CD4-positive, alpha-beta T cell (primary cell): ENCODE data around the gene ADGRV1. TPM values are rescaled to one million over a fixed set of nuclear protein-coding genes. Genes with fewer than 3 reads are reported as not detected.
"Not testable (repeated sequence)": the region's sequence is repeated elsewhere in the genome, so short reads cannot be mapped to it uniquely, and the experiment has no call there.

Experiments
- ATAC-seq: fragments of 200-7000 bp; cut with Tn5 transposase; one replicate; pipeline ENCODE4 v1.10.0; 2022; ENCODE audit warnings: mild to moderate bottlenecking; ENCODE audit not compliant: poor library complexity
- CTCF ChIA-PET: fragments of 350-600 bp; sonication (Branson Sonifier 250); formaldehyde crosslinking; loops from one replicate; lab custom pipeline; 2021; ENCODE audit warnings: antibody characterized with exemption, inconsistent platforms; lab: Charles Lee
- POLR2A ChIA-PET: fragments of 350-600 bp; sonication (Branson Sonifier 250); formaldehyde crosslinking; loops from one replicate; lab custom pipeline; 2021; ENCODE audit warnings: antibody characterized with exemption, inconsistent platforms; lab: Charles Lee
- DNase-seq, 14 experiments: peaks; one replicate each; pipeline ENCODE4 v3.0.0-alpha.2; 2013 to 2020; ENCODE audit warnings: mixed read lengths in 2 of 14
- H3K27ac ChIP-seq, 2 donors: one replicate each; pipeline versions ENCODE4 v1.5.1 to v1.7.0; 2013; ENCODE audit warnings: low read length in 2 of 2, low read depth in 1 of 2, mild to moderate bottlenecking in 1 of 2
- H3K27me3 ChIP-seq, 2 experiments: 1 replicate in 1 of 2; 2 replicates in 1 of 2; pipeline versions ENCODE4 v1.6.1 to v1.7.0; 2013; ENCODE audit warnings: low read length in 2 of 2, control low read depth in 1 of 2, mild to moderate bottlenecking in 1 of 2, moderate library complexity in 1 of 2; ENCODE audit not compliant: insufficient read depth in 2 of 2, control insufficient read depth in 1 of 2
- H3K36me3 ChIP-seq: one replicate; pipeline ENCODE4 v1.6.1; 2013; ENCODE audit warnings: low read length, control low read depth; ENCODE audit not compliant: insufficient read depth
- H3K4me1 ChIP-seq: one replicate; pipeline ENCODE4 v1.6.1; 2013; ENCODE audit warnings: low read length, control low read depth; ENCODE audit not compliant: insufficient read depth
- H3K4me3 ChIP-seq: one replicate; pipeline ENCODE4 v1.5.1; 2013; ENCODE audit warnings: mild to moderate bottlenecking, low read length, moderate library complexity
- H3K9me3 ChIP-seq, 2 experiments: 1 replicate in 1 of 2; 2 replicates in 1 of 2; pipeline versions ENCODE4 v1.6.1 to v1.7.0; 2013; ENCODE audit warnings: low read length in 2 of 2, mild to moderate bottlenecking in 2 of 2, control low read depth in 1 of 2, moderate library complexity in 1 of 2; ENCODE audit not compliant: control insufficient read depth in 1 of 2, insufficient read depth in 1 of 2
- H3K27ac Mint-ChIP-seq: one replicate; pipeline ENCODE4 v1.8.0; 2020; ENCODE audit warnings: mixed read lengths
- H3K27me3 Mint-ChIP-seq: one replicate; pipeline ENCODE4 v1.8.0; 2021; ENCODE audit warnings: mixed read lengths
- H3K36me3 Mint-ChIP-seq: one replicate; pipeline ENCODE4 v1.8.0; 2021; ENCODE audit warnings: low read depth, mixed read lengths
- H3K4me1 Mint-ChIP-seq: one replicate; pipeline ENCODE4 v1.8.0; 2021; ENCODE audit warnings: low read depth, mixed read lengths
- H3K4me3 Mint-ChIP-seq: one replicate; pipeline ENCODE4 v1.8.0; 2020; ENCODE audit warnings: mild to moderate bottlenecking, mixed read lengths
- H3K9me3 Mint-ChIP-seq: one replicate; pipeline ENCODE4 v1.8.0; 2020; ENCODE audit warnings: mixed read lengths
- CTCF ChIP-seq: fragments of 200-600 bp; IDR thresholded peaks from one replicate; pipeline ENCODE4 v1.8.0; 2022; ENCODE audit warnings: antibody characterized with exemption, mild to moderate bottlenecking
- intact Hi-C, 2 experiments: fragments of 100-400 bp; cut with DNase I in 1 of 2; cut with micrococcal nuclease in 1 of 2; formaldehyde crosslinking; loops; one replicate each; pipeline versions ENCODE4 v1.15.1 to v1.9.0; 2023 to 2025; cut with DNase I, micrococcal nuclease
- total RNA-seq, 174 experiments: library from RNA in 2 of 174; stranded (reverse) in 2 of 174; gene quantifications; one replicate each; pipeline ENCODE4 v1.2.3 and lab custom pipeline; 2021 to 2026

Gene ADGRV1
- total RNA-seq, 2 experiments from 2014 or later, result 0.81 to 1.2 TPM

- DNase-seq (no peak), ATAC-seq (no peak)
- Mint-ChIP-seq H3K4me1 (no peaks in the 10 kb centered on the region), H3K27ac (no peak overlapping the region), H3K9me3 (no peaks in the 10 kb centered on the region), H3K27me3 (peaks cover 20% of the 10 kb centered on the region), H3K36me3 (no peaks in the 10 kb centered on the region), H3K4me3 (no peak overlapping the region)
- no peak for TF ChIP-seq CTCF
- H3K27ac ChIP-seq, result no peak overlapping the region
- no peaks in the 10 kb centered on the region for H3K9me3 ChIP-seq
- H3K27me3 ChIP-seq, result peaks cover 0 to 4% of the 10 kb centered on the region in 2 experiments
- intact Hi-C loops, result no loop called here
- no peaks in the 10 kb centered on the region for H3K36me3 ChIP-seq
- POLR2A ChIA-PET, result no interaction called here
- H3K4me1 ChIP-seq, result no peaks in the 10 kb centered on the region
- CTCF ChIA-PET, result no interaction called here
- H3K4me3 ChIP-seq, result no peak overlapping the region
These were observed 490.5 kb downstream of the ADGRV1 start for GRCh38 chr5:91049112-91049511.

GRCh38 chr5:91049800-91050199, 491.2 kb downstream of the ADGRV1 start:
- intact Hi-C loops, result no loop called here
- peaks cover 0 to 4% of the 10 kb centered on the region in 2 experiments for H3K27me3 ChIP-seq
- H3K9me3 ChIP-seq, result no peaks in the 10 kb centered on the region
- H3K9me3 Mint-ChIP-seq, result no peaks in the 10 kb centered on the region
- H3K36me3 ChIP-seq, result no peaks in the 10 kb centered on the region
- DNase-seq, result no peak
- no peak for TF ChIP-seq CTCF
- no peak for ATAC-seq
- no peak overlapping the region for H3K4me3 Mint-ChIP-seq
- no peak overlapping the region for H3K27ac ChIP-seq
- POLR2A ChIA-PET, result no interaction called here
- no peak overlapping the region for H3K27ac Mint-ChIP-seq
- H3K4me1 Mint-ChIP-seq, result no peaks in the 10 kb centered on the region
- no peaks in the 10 kb centered on the region for H3K36me3 Mint-ChIP-seq
- peaks cover 18% of the 10 kb centered on the region for H3K27me3 Mint-ChIP-seq
- H3K4me3 ChIP-seq, result no peak overlapping the region
- H3K4me1 ChIP-seq, result no peaks in the 10 kb centered on the region
- CTCF ChIA-PET, result no interaction called here

GRCh38 chr5:91052411-91052810, 493.8 kb downstream of the ADGRV1 start:
- H3K4me1 ChIP-seq, H3K36me3 ChIP-seq, DNase-seq, H3K27me3 ChIP-seq, intact Hi-C loops, H3K9me3 Mint-ChIP-seq, POLR2A ChIA-PET, H3K9me3 ChIP-seq, H3K4me3 Mint-ChIP-seq, ATAC-seq, H3K27ac Mint-ChIP-seq, CTCF ChIA-PET, H3K4me1 Mint-ChIP-seq, H3K4me3 ChIP-seq, H3K36me3 Mint-ChIP-seq, H3K27ac ChIP-seq: not testable (repeated sequence)
- H3K27me3 Mint-ChIP-seq, result peaks cover 11% of the 10 kb centered on the region

DNA sequence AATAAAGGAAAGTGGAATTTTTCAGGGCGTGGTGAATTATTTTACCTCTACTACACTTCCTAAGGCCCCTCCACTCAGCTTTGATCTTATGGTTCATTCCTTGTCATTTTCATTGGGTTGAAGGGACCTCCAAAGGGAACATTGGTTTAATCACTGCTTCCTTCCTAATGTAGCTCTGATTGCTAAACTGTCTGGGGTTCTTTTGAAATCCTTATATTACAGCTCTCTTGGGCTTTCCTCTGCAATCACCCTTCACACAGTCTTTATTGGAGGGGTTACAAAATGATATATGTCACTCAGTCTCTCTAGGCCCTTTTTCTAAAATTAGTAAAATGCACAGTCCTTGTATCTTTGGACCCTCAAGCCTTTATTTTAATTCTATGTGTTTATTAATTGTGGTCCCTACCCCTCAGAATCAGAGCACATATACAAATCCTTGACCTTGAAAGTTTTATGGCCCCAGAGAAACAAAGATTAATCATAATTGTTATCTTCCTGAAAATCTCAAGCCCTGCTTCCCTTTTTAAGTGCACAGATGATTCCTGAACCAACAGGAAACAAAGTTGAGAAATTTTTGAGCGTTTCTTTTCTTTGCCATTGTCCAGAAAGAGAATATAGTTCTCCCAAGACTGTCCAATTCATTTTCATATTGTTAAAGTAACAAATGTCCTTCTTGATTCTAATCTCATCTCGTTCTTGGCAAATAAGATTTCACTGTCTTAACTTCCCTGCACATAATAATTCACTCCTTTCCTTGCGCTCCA, 494.6 kb downstream of the ADGRV1 start:
- ChIA-PET POLR2A (no interaction called here), CTCF (no interaction called here)
- Histone ChIP-seq H3K4me1 (no peaks in the 10 kb centered on the region), H3K27me3 (peaks cover 0 to 4% of the 10 kb centered on the region in 2 experiments), H3K27ac (no peak overlapping the region), H3K9me3 (no peaks in the 10 kb centered on the region), H3K36me3 (no peaks in the 10 kb centered on the region), H3K4me3 (no peak overlapping the region)
- TF ChIP-seq CTCF, result no peak
- intact Hi-C loops, result no loop called here
- DNase-seq (peak in 2 of 14 experiments; percentile 23 to 30), ATAC-seq (no peak)
- H3K27me3 Mint-ChIP-seq, result peaks cover 15% of the 10 kb centered on the region
- no peaks in the 10 kb centered on the region for H3K4me1 Mint-ChIP-seq
- H3K27ac Mint-ChIP-seq, result no peak overlapping the region
- no peaks in the 10 kb centered on the region for H3K36me3 Mint-ChIP-seq
- H3K9me3 Mint-ChIP-seq, result no peaks in the 10 kb centered on the region
- no peak overlapping the region for H3K4me3 Mint-ChIP-seq
